ENCODE measurements around the gene MICAL2.

MICAL2 gene

GRCh38 chr11:12189543-12190235 is 79.3 kb downstream of the MICAL2 start:
- DNase-seq (ENCODE audit: low spot score) = no peak

- no peak for DNase-seq (ENCODE audit: low spot score)
These were observed 80.1 kb downstream of the MICAL2 start for GRCh38 chr11:12190511-12190910.

GRCh38 chr11:12192794-12193514 is 82.6 kb downstream of the MICAL2 start:
- no peak for DNase-seq (ENCODE audit: low spot score)

- no peak for DNase-seq (ENCODE audit: low spot score)
These were observed 83.3 kb downstream of the MICAL2 start for GRCh38 chr11:12193515-12194336.

- DNase-seq (ENCODE audit: low spot score) = no peak
These were observed 85.4 kb downstream of the MICAL2 start for GRCh38 chr11:12195768-12196167.

- no peak for DNase-seq (ENCODE audit: low spot score)
These were observed 85.9 kb downstream of the MICAL2 start for GRCh38 chr11:12196308-12196707.

GRCh38 chr11:12196872-12197271 is 86.5 kb downstream of the MICAL2 start:
- DNase-seq (ENCODE audit: low spot score) = no peak

GRCh38 chr11:12198251-12199222 is 88.1 kb downstream of the MICAL2 start:
- DNase-seq (ENCODE audit: low spot score) = no peak

GRCh38 chr11:12199231-12199948 is 89.0 kb downstream of the MICAL2 start:
- no peak for DNase-seq (ENCODE audit: low spot score)

GRCh38 chr11:12200279-12200990 is 90.0 kb downstream of the MICAL2 start:
- DNase-seq (ENCODE audit: low spot score) = no peak

GRCh38 chr11:12200991-12201985 is 90.9 kb downstream of the MICAL2 start:
- peak; percentile 91 for DNase-seq (ENCODE audit: low spot score)

GRCh38 chr11:12202661-12203310 is 92.4 kb downstream of the MICAL2 start:
- DNase-seq (ENCODE audit: low spot score) = no peak

- DNase-seq (ENCODE audit: low spot score) = no peak
These were observed 94.1 kb downstream of the MICAL2 start for GRCh38 chr11:12204506-12204905.

- DNase-seq (ENCODE audit: low spot score) = no peak
These were observed 94.9 kb downstream of the MICAL2 start for GRCh38 chr11:12205330-12205729.

- DNase-seq (ENCODE audit: low spot score) = no peak
These were observed 96.1 kb downstream of the MICAL2 start for GRCh38 chr11:12206529-12206928.

GRCh38 chr11:12207384-12208150 is 97.2 kb downstream of the MICAL2 start:
- DNase-seq (ENCODE audit: low spot score) = no peak

- DNase-seq (ENCODE audit: low spot score) = no peak
These were observed 98.7 kb downstream of the MICAL2 start for GRCh38 chr11:12209096-12209495.

GRCh38 chr11:12210200-12210599 is 99.8 kb downstream of the MICAL2 start:
- DNase-seq (ENCODE audit: low spot score) = no peak
